IPS DF 4.7 (cell line): ENCODE data around the gene COL4A3.

Experiments used
- DNase-seq: peaks from one replicate; pipeline ENCODE4 v3.0.0-alpha.2; 2013; ENCODE audit warnings: low spot score; ENCODE audit errors: extremely low read depth

The COL4A3 gene

GRCh38 chr2:227163998-227164762, at the start of gene COL4A3, which contains the start of gene COL4A4:
COL4A3 (plus strand) TSS chr2:227164624; CDS start chr2:227164727, 103 bp downstream.
COL4A4 (minus strand) TSS chr2:227164205; CDS start chr2:227147483, 16,722 bp downstream.
- no peak for DNase-seq

- no peak for DNase-seq
Measured at GRCh38 chr2:227115761-227116160, 48.7 kb upstream of the COL4A3 start.

DNA sequence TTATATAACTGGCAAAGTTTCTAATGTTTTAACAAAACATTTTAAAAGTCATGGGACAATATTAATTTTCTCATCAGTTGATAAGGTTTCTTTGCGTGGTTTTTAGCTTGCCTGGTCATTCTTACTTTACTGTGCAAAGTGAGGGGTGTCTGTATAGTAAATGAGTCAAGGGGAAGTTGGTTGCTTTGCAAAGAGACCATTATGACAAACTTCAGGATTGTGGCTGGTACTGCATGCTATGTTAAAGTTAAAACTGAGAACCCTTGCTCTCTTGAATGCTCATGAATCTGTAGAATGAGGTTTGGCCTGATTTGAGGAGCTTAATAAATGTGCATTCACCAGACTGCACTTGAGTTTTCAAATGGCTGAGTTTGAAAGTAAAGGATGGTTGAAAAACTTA, 47.4 kb upstream of the COL4A3 start:
- no peak for DNase-seq

DNA sequence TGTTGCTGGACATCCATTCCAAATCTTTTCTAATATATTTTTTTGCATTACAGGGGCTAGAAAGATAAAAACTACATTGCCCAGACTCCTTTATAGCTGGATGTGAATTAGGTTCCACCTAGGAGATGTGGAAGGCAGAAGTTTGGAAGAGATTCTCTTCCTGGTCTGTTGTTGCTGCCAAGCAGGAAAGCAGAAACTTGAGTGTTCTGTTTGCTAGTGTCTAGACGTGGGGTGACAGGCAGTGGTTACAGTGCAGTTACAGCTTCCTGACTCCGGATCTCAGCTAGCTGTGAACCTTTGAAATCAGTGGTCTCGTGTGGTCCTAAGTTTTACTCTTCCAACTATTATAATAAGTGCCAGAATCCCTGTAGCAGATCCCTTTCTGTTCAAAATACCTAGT, 46.6 kb upstream of the COL4A3 start:
- DNase-seq: no peak

DNA sequence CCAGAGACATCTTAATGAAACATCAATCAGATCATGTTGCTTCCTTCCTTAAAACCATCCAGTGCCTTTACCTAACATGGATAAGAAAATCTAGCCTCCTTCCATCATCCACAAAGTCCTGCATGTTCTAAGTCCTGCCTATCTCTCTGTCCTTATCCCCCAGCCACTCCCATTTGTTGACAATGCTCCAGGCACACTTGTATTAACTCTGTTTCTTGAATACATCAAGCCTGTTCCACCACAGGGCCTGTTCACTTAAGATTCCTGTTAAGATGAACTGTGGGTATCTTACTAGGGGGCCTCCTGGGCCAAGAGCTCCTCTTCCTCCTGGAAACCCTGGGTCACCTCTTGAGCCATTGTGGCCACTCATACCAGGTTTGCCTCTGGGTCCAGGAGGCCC, 46.1 kb upstream of the COL4A3 start:
- no peak for DNase-seq

DNA sequence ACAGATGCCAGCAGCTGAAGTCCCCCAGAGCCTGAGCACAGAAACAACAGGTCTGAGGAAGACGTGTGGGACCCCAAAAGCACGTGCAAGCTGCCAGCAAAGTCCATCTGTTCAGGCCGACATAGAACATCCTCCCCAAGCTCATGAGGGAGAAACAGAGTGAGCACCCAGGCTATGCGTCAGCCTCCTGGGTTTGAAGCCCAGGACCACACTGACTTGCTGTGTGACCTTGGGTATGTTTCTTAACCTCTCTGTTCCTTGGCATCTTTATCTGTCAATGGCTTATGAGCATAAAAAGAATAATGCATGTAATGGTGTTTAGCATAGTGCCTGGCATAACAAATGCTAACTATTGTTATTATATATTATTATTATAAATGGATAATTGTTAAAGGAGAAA, 40.7 kb upstream of the COL4A3 start:
- no peak for DNase-seq

DNA sequence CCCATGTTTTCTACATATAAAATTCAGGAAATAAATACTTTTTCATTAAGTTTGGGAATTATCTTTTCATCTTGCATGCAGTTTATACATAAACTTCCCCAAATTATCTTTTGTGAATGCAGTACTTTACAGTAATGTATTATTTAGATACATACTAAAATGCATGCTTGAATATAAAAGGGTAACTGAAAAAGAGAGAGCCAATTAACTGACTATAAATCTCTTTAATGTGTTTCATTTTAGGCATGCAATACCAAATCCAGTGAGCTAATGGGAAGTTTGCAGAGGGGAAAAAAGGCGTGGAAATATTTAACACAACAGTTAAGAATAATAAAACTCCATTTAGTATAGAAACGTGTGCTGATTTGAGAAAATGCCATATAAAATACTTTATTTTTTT, 39.6 kb upstream of the COL4A3 start:
- no peak for DNase-seq

GRCh38 chr2:227125506-227125905, 38.9 kb upstream of the COL4A3 start:
- DNase-seq: no peak

- DNase-seq: no peak
Measured at GRCh38 chr2:227127201-227127600, 37.2 kb upstream of the COL4A3 start.

- no peak for DNase-seq
Measured at GRCh38 chr2:227130636-227131035, 33.8 kb upstream of the COL4A3 start.

GRCh38 chr2:227132986-227133385, 31.4 kb upstream of the COL4A3 start:
- no peak for DNase-seq

DNA sequence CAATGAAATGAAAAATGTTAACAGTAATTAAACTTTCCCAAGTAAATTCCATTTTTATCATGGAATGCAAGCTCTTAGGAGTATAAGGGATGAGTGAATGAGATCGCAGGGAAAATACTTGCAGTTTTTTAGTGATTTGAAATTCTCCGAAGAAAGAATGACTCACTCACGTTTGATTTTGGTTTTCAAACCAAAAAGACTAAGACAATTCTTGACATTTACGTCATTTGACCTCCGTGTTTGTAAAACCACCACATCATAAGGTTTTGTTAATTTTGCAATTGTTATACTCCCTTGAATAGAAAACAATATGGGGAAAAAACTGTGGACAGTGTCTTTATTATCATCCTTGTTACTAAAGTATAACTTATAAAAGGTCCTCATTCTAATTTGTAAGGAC, 29.8 kb upstream of the COL4A3 start:
- no peak for DNase-seq

DNA sequence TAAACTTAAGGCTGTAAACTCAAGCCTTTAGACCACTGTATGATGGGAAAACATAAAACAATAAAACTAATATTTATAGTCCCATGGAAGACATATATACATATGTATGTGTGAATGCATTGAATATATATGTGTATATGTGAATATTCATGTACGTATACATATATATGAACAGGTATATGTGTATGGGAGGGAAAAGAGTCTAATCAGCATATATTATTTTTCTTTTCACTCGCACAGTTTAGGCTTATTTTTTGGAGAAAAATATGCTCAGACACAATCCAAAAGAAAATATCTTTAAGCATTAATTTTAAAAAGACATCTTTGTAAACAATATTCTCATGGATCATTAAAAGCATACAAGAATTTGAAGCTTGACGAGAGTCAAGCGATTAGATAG, 23.1 kb upstream of the COL4A3 start:
- DNase-seq: no peak

DNA sequence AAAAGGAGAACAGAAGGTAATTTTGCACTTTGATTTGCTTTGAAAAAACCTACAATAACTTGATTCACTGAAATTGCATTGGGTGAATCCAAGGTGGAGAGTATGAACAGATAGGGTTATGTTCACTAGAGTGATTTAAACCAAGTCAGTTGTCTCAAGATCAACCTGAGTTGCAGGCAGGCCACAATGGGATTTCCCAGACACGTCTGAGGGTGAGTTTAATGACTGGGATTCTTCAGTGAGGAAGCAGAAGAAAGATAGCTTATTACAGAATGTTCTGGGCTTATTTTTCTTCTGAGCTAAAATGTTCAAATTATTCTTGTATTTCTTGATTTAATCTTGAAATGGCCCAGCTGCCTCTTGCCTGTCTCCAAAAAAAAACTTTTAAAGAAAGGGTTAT, 20.5 kb upstream of the COL4A3 start:
- no peak for DNase-seq

DNA sequence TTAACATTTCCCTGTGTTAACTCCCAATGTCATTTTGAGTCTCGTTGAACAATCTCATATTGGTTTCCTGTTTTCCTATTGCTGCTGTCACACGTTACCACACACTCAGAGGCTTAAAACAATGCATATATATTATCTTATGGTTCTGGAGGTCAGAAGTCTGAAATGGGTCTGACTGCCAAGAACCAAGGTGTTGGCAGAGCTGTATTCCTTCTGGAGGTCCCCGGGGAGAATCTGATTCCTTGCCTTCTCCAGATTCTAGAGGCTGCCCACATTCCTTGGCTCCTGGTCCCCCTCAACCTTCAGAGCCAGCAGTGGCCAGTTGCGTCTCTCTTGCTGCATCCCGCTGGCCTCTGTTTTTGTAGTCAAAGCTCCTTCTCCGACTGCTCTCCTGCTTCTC, 18.0 kb upstream of the COL4A3 start:
- DNase-seq: no peak

- no peak for DNase-seq
Measured at GRCh38 chr2:227147023-227147422, 17.4 kb upstream of the COL4A3 start.

DNA sequence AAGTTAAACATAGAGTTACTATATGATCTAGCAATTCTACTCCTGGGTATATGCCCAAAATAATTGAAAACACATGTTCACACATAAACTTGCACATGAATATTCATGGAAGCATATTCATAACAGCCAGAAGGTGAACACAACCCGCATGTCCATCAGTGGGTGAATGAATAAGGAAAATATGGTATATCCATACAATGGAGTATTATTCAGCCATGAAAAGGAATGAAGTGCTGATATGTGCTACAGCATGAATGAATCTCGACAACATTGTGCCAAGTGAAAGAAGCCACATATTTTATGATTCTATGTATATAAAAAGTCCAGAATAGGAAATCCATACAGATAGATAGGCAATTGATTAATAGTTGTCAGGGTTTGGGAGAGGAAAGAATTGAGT, 16.3 kb upstream of the COL4A3 start:
- no peak for DNase-seq

GRCh38 chr2:227150222-227150936, 14.0 kb upstream of the COL4A3 start:
- DNase-seq: no peak

DNA sequence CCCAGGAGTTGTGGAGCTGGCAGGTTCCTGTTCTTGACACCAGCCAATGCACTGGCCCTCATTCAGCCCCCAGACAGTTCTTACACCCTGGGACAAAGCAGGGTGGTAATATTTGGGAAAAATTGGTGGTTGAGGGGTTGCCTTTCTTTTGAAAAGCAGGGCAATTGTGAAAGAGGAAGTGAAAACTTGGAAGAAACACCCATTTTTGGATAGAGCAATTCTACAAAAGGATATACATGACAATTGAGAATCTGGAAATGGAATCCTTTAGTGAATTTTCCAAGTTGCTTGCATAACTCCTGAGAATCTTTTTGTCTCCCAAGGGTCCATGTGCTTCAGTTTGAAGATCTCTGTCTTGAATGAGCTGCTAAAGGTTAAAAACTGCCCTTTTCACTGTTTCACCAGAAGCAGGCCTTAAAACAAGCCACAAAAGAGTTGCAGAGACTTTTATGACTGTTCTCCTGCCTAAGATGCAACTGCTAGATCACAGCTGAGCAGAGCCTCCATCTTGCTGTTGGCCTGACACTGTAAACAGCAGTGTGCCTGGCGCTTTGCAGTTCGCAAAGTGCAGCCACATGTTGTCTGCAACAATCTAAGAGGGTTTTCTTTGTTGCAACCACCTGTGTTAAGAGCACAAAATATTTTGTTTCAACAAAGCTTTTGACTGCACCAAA, 12.2 kb upstream of the COL4A3 start:
- DNase-seq: no peak

DNA sequence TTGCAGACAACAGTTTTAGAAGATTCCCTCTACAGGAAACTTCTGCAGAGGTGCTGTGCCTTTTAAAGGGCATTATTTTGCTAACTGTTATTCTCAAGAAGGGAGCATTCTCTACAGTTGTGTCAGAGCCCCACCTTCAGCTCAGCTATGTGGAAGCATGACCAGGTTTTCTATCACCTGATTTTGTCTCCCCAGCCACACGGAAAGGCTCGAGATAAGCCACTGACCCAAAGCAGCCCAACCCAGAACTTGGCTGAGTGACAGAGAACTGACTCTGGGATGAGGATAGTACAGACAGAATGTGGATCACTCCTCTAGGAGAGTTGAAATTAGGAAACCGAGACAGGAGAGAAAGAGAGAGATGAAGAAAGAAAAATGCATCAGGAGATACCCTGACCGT, 11.1 kb upstream of the COL4A3 start:
- DNase-seq: no peak

GRCh38 chr2:227153758-227154486, 10.5 kb upstream of the COL4A3 start:
- DNase-seq: no peak
